GM23338 (cell line): ENCODE results near the gene DENND4B. TPM values are rescaled to one million over a fixed set of nuclear protein-coding genes. Genes with fewer than 3 reads are reported as not detected.

Source experiments
- ATAC-seq: fragments of 200-7000 bp; cut with Tn5 transposase; 3 replicates; pipeline ENCODE4 v1.9.1; 2020
- DNase-seq: peaks from one replicate; pipeline ENCODE4 v3.0.0-alpha.2; 2015; ENCODE audit warnings: low spot score
- H2AFZ ChIP-seq: fragments of 200-600 bp; sonication (generic); 2 replicates; pipeline ENCODE4 v1.8.0; 2016; ENCODE audit warnings: antibody characterized with exemption, mild to moderate bottlenecking, moderate library complexity
- H3F3A ChIP-seq: fragments of 200-600 bp; sonication (generic); replicated peaks from 2 replicates; pipeline ENCODE4 v1.8.0; 2017; ENCODE audit warnings: antibody characterized with exemption, mixed run types, low read depth
- H3K27ac ChIP-seq: fragments of 200-600 bp; sonication (generic); 2 replicates; pipeline ENCODE4 v1.6.1; 2016; ENCODE audit warnings: low read depth
- H3K27me3 ChIP-seq: fragments of 200-600 bp; sonication (generic); 2 replicates; pipeline ENCODE4 v1.8.0; 2016; ENCODE audit warnings: mild to moderate bottlenecking, mixed run types, moderate library complexity; ENCODE audit not compliant: insufficient read depth
- H3K36me3 ChIP-seq: fragments of 200-600 bp; sonication (generic); 2 replicates; pipeline ENCODE4 v1.8.0; 2016; ENCODE audit warnings: mild to moderate bottlenecking; ENCODE audit not compliant: insufficient read depth
- H3K4me1 ChIP-seq: fragments of 200-600 bp; sonication (generic); 2 replicates; pipeline ENCODE4 v1.8.0; 2016; ENCODE audit warnings: mild to moderate bottlenecking, moderate library complexity; ENCODE audit not compliant: insufficient read depth
- H3K4me2 ChIP-seq: fragments of 200-600 bp; sonication (generic); 2 replicates; pipeline ENCODE4 v1.7.1; 2017; ENCODE audit warnings: mixed run types
- H3K4me3 ChIP-seq: fragments of 200-600 bp; sonication (generic); 2 replicates; pipeline ENCODE4 v1.6.1; 2016; ENCODE audit warnings: mixed run types
- H3K79me2 ChIP-seq: fragments of 200-600 bp; sonication (generic); replicated peaks from 2 replicates; pipeline ENCODE4 v1.8.0; 2017; ENCODE audit warnings: mild to moderate bottlenecking; ENCODE audit not compliant: insufficient read depth
- H3K9me2 ChIP-seq: fragments of 200-600 bp; sonication (generic); 2 replicates; pipeline ENCODE4 v1.8.0; 2017; ENCODE audit not compliant: insufficient read depth
- H4K20me1 ChIP-seq: fragments of 200-600 bp; sonication (generic); replicated peaks from 2 replicates; pipeline ENCODE4 v1.8.0; 2017; ENCODE audit warnings: mild to moderate bottlenecking; ENCODE audit not compliant: insufficient read depth
- H3K27ac Mint-ChIP-seq: 2 replicates; pipeline ENCODE4 v1.8.0; 2020; ENCODE audit warnings: inconsistent platforms, mild to moderate bottlenecking, moderate library complexity, mixed read lengths
- H3K27me3 Mint-ChIP-seq: 3 replicates; pipeline ENCODE4 v1.8.0; 2022; ENCODE audit warnings: low read depth, mild to moderate bottlenecking, moderate library complexity, mixed read lengths, inconsistent platforms; ENCODE audit not compliant: insufficient read depth, poor library complexity
- H3K36me3 Mint-ChIP-seq: 3 replicates; pipeline ENCODE4 v1.8.0; 2021; ENCODE audit warnings: low read depth, mild to moderate bottlenecking, inconsistent platforms, moderate library complexity, mixed read lengths
- H3K4me1 Mint-ChIP-seq: 3 replicates; pipeline ENCODE4 v1.8.0; 2020; ENCODE audit warnings: mild to moderate bottlenecking, inconsistent platforms, mixed read lengths
- H3K4me3 Mint-ChIP-seq: 3 replicates; pipeline ENCODE4 v1.8.0; 2021; ENCODE audit warnings: moderate library complexity, mild to moderate bottlenecking, inconsistent platforms, mixed read lengths
- H3K9me3 Mint-ChIP-seq: 3 replicates; pipeline ENCODE4 v1.8.0; 2020; ENCODE audit warnings: moderate library complexity, mild to moderate bottlenecking, inconsistent platforms, mixed read lengths
- CREB1 ChIP-seq: fragments of 250-450 bp; sonication (Bioruptor Pico); IDR thresholded peaks from 2 replicates; pipeline ENCODE4 v1.5.0; 2020; ENCODE audit warnings: low read depth, mild to moderate bottlenecking, moderate library complexity
- CTCF ChIP-seq, 2 experiments: fragments of 200-600 bp in 1 of 2; sonication (generic) in 1 of 2; conservative IDR thresholded peaks; 2 replicates each; pipeline versions ENCODE4 v1.5.1 to v1.6.1; 2016 to 2017; ENCODE audit warnings: antibody characterized with exemption in 2 of 2, low read depth in 2 of 2, mild to moderate bottlenecking in 2 of 2, moderate library complexity in 1 of 2
- ETS1 ChIP-seq: IDR thresholded peaks from 2 replicates; pipeline ENCODE4 v1.6.1; 2016; ENCODE audit warnings: antibody characterized with exemption
- EZH2 ChIP-seq: fragments of 200-600 bp; sonication (generic); IDR thresholded peaks from one replicate; pipeline ENCODE4 v1.8.0; 2017; ENCODE audit warnings: antibody characterized with exemption, mild to moderate bottlenecking, low read depth; ENCODE audit not compliant: unreplicated experiment
- JUNB ChIP-seq: IDR thresholded peaks from one replicate; pipeline ENCODE4 v1.6.1; 2016; ENCODE audit warnings: antibody characterized with exemption; ENCODE audit not compliant: unreplicated experiment
- NANOG ChIP-seq: IDR thresholded peaks from 2 replicates; pipeline ENCODE4 v1.6.1; 2016; ENCODE audit warnings: antibody characterized with exemption, borderline replicate concordance
- REST ChIP-seq: IDR thresholded peaks from one replicate; pipeline ENCODE4 v1.6.1; 2018; ENCODE audit warnings: antibody characterized with exemption; ENCODE audit not compliant: unreplicated experiment
- ZNF114 ChIP-seq: fragments of 250-450 bp; sonication (Bioruptor Pico); IDR thresholded peaks from 2 replicates; pipeline ENCODE4 v1.5.0; 2020; ENCODE audit warnings: mild to moderate bottlenecking, moderate library complexity
- polyA plus RNA-seq: library from polyadenylated mRNA; unstranded; fragments of >200 nt; fragmentation: Nextera tagmentation; extraction: Ambion mirVana; gene quantifications from 2 replicates; pipeline ENCODE4 v1.2.1, GENCODE V29; 2016
- total RNA-seq: library from RNA; depleted of rRNA; stranded (reverse); fragments of >200 nt; shearing (Covaris generic); gene quantifications from 2 replicates; pipeline ENCODE4 v1.2.3, GENCODE V29; 2014

The DENND4B gene
- total and polyA plus RNA-seq, 2 experiments from 2014 or later: 29.4 to 57.0 TPM

- TF ChIP-seq REST: no peak
- TF ChIP-seq EZH2: no peak
- TF ChIP-seq ZNF114 (CRISPR knock-in tag): no peak
- TF ChIP-seq ETS1: no peak
- TF ChIP-seq CREB1 (CRISPR knock-in tag): no peak
- TF ChIP-seq JUNB: no peak
Observed at GRCh38 chr1:153934746-153935145, 11.8 kb downstream of the DENND4B start (continued).

GRCh38 chr1:153933955-153934354 is 12.6 kb downstream of the DENND4B start:
- DNase-seq (no peak), ATAC-seq (no peak)
- Histone ChIP-seq H3K36me3 (peaks cover 20% of the 10 kb centered on the region), H2AFZ (no peak overlapping the region), H3K9me2 (no peaks in the 10 kb centered on the region), H4K20me1 (no peaks in the 10 kb centered on the region; the same call in 1 of the 2 replicates), H3K27ac (no peak overlapping the region), H3F3A (0 out of 2 replicates have a peak, but pooled peaks cover 3% of the 10 kb centered on the region), H3K4me2 (no peak overlapping the region), H3K27me3 (no peaks in the 10 kb centered on the region), H3K79me2 (no peaks in the 10 kb centered on the region), H3K4me1 (no peaks in the 10 kb centered on the region), H3K4me3 (no peak overlapping the region)
- no peaks in the 10 kb centered on the region for H3K4me1 Mint-ChIP-seq
- no peaks in the 10 kb centered on the region for H3K9me3 Mint-ChIP-seq
- no peak overlapping the region for H3K27ac Mint-ChIP-seq
- peaks cover 4% of the 10 kb centered on the region for H3K27me3 Mint-ChIP-seq
- no peak overlapping the region for H3K4me3 Mint-ChIP-seq
- peaks cover 71% of the 10 kb centered on the region for H3K36me3 Mint-ChIP-seq
- TF ChIP-seq ETS1 (no peak), REST (no peak), CTCF (conservative IDR thresholded peaks at IDR 0.05; ENCODE audit: low read depth in 2 of 2) (no peak), JUNB (no peak), NANOG (no peak)
